GM21737 (cell line): ENCODE results near the gene GSK3A.
"Not testable (repeated sequence)": the region's sequence is repeated elsewhere in the genome, so short reads cannot be mapped to it uniquely, and the experiment has no call there.

Experiments
- ATAC-seq: cut with Tn5 transposase; IDR thresholded peaks from one replicate; pipeline ENCODE4 v1.9.1; 2021; ENCODE audit warnings: mild to moderate bottlenecking, moderate library complexity; ENCODE audit not compliant: unreplicated experiment

The GSK3A gene

GRCh38 chr19:42269478-42270345 lies 27.3 kb upstream of the GSK3A start:
- no peak for ATAC-seq

GRCh38 chr19:42268704-42269477 lies 26.5 kb upstream of the GSK3A start, which contains the start of gene CIC:
CIC (plus strand) TSS chr19:42269252; CDS start chr19:42271784, 2,532 bp downstream.
- peak; percentile 82 for ATAC-seq

GRCh38 chr19:42268142-42268703 lies 25.8 kb upstream of the GSK3A start:
- ATAC-seq: peak; percentile 46

GRCh38 chr19:42267644-42268141 lies 25.3 kb upstream of the GSK3A start:
- ATAC-seq: no peak

- ATAC-seq: not testable (repeated sequence)
Measured at GRCh38 chr19:42266928-42267603, 24.7 kb upstream of the GSK3A start.

GRCh38 chr19:42266105-42266504 lies 23.7 kb upstream of the GSK3A start:
- ATAC-seq: not testable (repeated sequence)

- ATAC-seq: no peak
Measured at GRCh38 chr19:42261763-42262162, 19.4 kb upstream of the GSK3A start.

- ATAC-seq: not testable (repeated sequence)
Measured at GRCh38 chr19:42257842-42258241, 15.4 kb upstream of the GSK3A start.

- ATAC-seq: no peak
Measured at GRCh38 chr19:42255766-42256745, 13.7 kb upstream of the GSK3A start.

GRCh38 chr19:42254850-42255765 lies 12.7 kb upstream of the GSK3A start, which contains the start of gene ERF:
ERF (minus strand) TSS chr19:42255128; CDS start chr19:42254999, 129 bp downstream.
- ATAC-seq: peak; percentile 58

GRCh38 chr19:42254089-42254849 lies 11.9 kb upstream of the GSK3A start:
- no peak for ATAC-seq

GRCh38 chr19:42253245-42254088 lies 11.1 kb upstream of the GSK3A start:
- ATAC-seq: no peak

GRCh38 chr19:42252365-42253244 lies 10.2 kb upstream of the GSK3A start:
- no peak for ATAC-seq

- ATAC-seq: no peak
Measured at GRCh38 chr19:42251572-42252358, 9.4 kb upstream of the GSK3A start.
